ENCODE results near the gene ME2.
"Not testable (repeated sequence)": the region's sequence is repeated elsewhere in the genome, so short reads cannot be mapped to it uniquely, and the experiment has no call there.

Gene ME2

GRCh38 chr18:50848991-50849390, 29.9 kb upstream of the ME2 start:
- Mint-ChIP-seq H3K4me3 (no peak overlapping the region), H3K4me1 (no peaks in the 10 kb centered on the region), H3K27me3 (peaks cover 23% of the 10 kb centered on the region), H3K9me3 (no peaks in the 10 kb centered on the region), H3K27ac (ENCODE audit: low read depth) (no peak overlapping the region), H3K36me3 (ENCODE audit: insufficient read depth) (peaks cover 2% of the 10 kb centered on the region)
- DNase-seq (ENCODE audit: low spot score in 2 of 2), result no peak
- ATAC-seq (replicated peaks; ENCODE audit: extremely low read depth, poor library complexity, severe bottlenecking), result no peak

- DNase-seq (ENCODE audit: low spot score in 2 of 2), result no peak
- ATAC-seq (replicated peaks; ENCODE audit: extremely low read depth, poor library complexity, severe bottlenecking), result no peak
- Mint-ChIP-seq H3K4me3 (no peak overlapping the region), H3K27ac (ENCODE audit: low read depth) (no peak overlapping the region), H3K36me3 (ENCODE audit: insufficient read depth) (peaks cover 2% of the 10 kb centered on the region), H3K4me1 (no peaks in the 10 kb centered on the region), H3K9me3 (no peaks in the 10 kb centered on the region), H3K27me3 (peaks cover 28% of the 10 kb centered on the region)
These were observed 29.5 kb upstream of the ME2 start for GRCh38 chr18:50849419-50849821.

- Mint-ChIP-seq H3K27ac (ENCODE audit: low read depth) (no peak overlapping the region), H3K36me3 (ENCODE audit: insufficient read depth) (peaks cover 2% of the 10 kb centered on the region), H3K9me3 (no peaks in the 10 kb centered on the region), H3K4me1 (no peaks in the 10 kb centered on the region), H3K4me3 (no peak overlapping the region), H3K27me3 (peaks cover 29% of the 10 kb centered on the region)
- DNase-seq (ENCODE audit: low spot score in 2 of 2), result no peak
- ATAC-seq (replicated peaks; ENCODE audit: extremely low read depth, poor library complexity, severe bottlenecking), result no peak
These were observed 28.4 kb upstream of the ME2 start for GRCh38 chr18:50850307-50851065.

- ATAC-seq (replicated peaks; ENCODE audit: extremely low read depth, poor library complexity, severe bottlenecking) (no peak), DNase-seq (ENCODE audit: low spot score in 2 of 2) (no peak)
- Mint-ChIP-seq H3K27ac (ENCODE audit: low read depth) (no peak overlapping the region), H3K36me3 (ENCODE audit: insufficient read depth) (peaks cover 2% of the 10 kb centered on the region), H3K9me3 (no peaks in the 10 kb centered on the region), H3K4me1 (no peaks in the 10 kb centered on the region), H3K27me3 (peaks cover 23% of the 10 kb centered on the region), H3K4me3 (no peak overlapping the region)
These were observed 25.1 kb upstream of the ME2 start for GRCh38 chr18:50853863-50854271.

- ATAC-seq (replicated peaks; ENCODE audit: extremely low read depth, poor library complexity, severe bottlenecking) (no peak), DNase-seq (ENCODE audit: low spot score in 2 of 2) (no peak)
- Mint-ChIP-seq H3K36me3 (ENCODE audit: insufficient read depth) (peaks cover 2% of the 10 kb centered on the region), H3K27ac (ENCODE audit: low read depth) (no peak overlapping the region), H3K4me1 (no peaks in the 10 kb centered on the region), H3K9me3 (no peaks in the 10 kb centered on the region), H3K4me3 (no peak overlapping the region), H3K27me3 (peaks cover 33% of the 10 kb centered on the region)
These were observed 22.8 kb upstream of the ME2 start for GRCh38 chr18:50855976-50856757.

GRCh38 chr18:50857166-50857565, 21.8 kb upstream of the ME2 start:
- peaks cover 40% of the 10 kb centered on the region for H3K27me3 Mint-ChIP-seq
- not testable (repeated sequence) for H3K9me3 Mint-ChIP-seq; H3K4me3 Mint-ChIP-seq; H3K27ac Mint-ChIP-seq (ENCODE audit: low read depth); ATAC-seq (replicated peaks; ENCODE audit: extremely low read depth, poor library complexity, severe bottlenecking); H3K36me3 Mint-ChIP-seq (ENCODE audit: insufficient read depth); DNase-seq (ENCODE audit: low spot score in 2 of 2); H3K4me1 Mint-ChIP-seq

GRCh38 chr18:50857694-50858093, 21.2 kb upstream of the ME2 start:
- peaks cover 37% of the 10 kb centered on the region for H3K27me3 Mint-ChIP-seq
- H3K4me1 Mint-ChIP-seq, result no peaks in the 10 kb centered on the region
- DNase-seq (ENCODE audit: low spot score in 2 of 2) (no peak), ATAC-seq (replicated peaks; ENCODE audit: extremely low read depth, poor library complexity, severe bottlenecking) (no peak)
- H3K27ac Mint-ChIP-seq (ENCODE audit: low read depth), result no peak overlapping the region
- peaks cover 2% of the 10 kb centered on the region for H3K36me3 Mint-ChIP-seq (ENCODE audit: insufficient read depth)
- H3K9me3 Mint-ChIP-seq, result no peaks in the 10 kb centered on the region
- H3K4me3 Mint-ChIP-seq, result no peak overlapping the region

GRCh38 chr18:50859793-50860555, 18.9 kb upstream of the ME2 start:
- Mint-ChIP-seq H3K36me3 (ENCODE audit: insufficient read depth) (no peaks in the 10 kb centered on the region), H3K4me3 (no peak overlapping the region), H3K27ac (ENCODE audit: low read depth) (peak overlapping the region; percentile 10), H3K4me1 (no peaks in the 10 kb centered on the region), H3K27me3 (peaks cover 21% of the 10 kb centered on the region), H3K9me3 (no peaks in the 10 kb centered on the region)
- DNase-seq (ENCODE audit: low spot score in 2 of 2) (no peak), ATAC-seq (replicated peaks; ENCODE audit: extremely low read depth, poor library complexity, severe bottlenecking) (no peak)

- H3K9me3 Mint-ChIP-seq, result no peaks in the 10 kb centered on the region
- H3K27me3 Mint-ChIP-seq, result peaks cover 21% of the 10 kb centered on the region
- H3K4me3 Mint-ChIP-seq, result no peak overlapping the region
- H3K4me1 Mint-ChIP-seq, result no peaks in the 10 kb centered on the region
- no peak overlapping the region for H3K27ac Mint-ChIP-seq (ENCODE audit: low read depth)
- ATAC-seq (replicated peaks; ENCODE audit: extremely low read depth, poor library complexity, severe bottlenecking), result no peak
- H3K36me3 Mint-ChIP-seq (ENCODE audit: insufficient read depth), result no peaks in the 10 kb centered on the region
- no peak for DNase-seq (ENCODE audit: low spot score in 2 of 2)
These were observed 17.3 kb upstream of the ME2 start for GRCh38 chr18:50861617-50862016.

GRCh38 chr18:50862401-50862800, 16.5 kb upstream of the ME2 start:
- Mint-ChIP-seq H3K4me1 (no peaks in the 10 kb centered on the region), H3K27me3 (peaks cover 21% of the 10 kb centered on the region), H3K36me3 (ENCODE audit: insufficient read depth) (no peaks in the 10 kb centered on the region), H3K27ac (ENCODE audit: low read depth) (no peak overlapping the region), H3K9me3 (no peaks in the 10 kb centered on the region), H3K4me3 (no peak overlapping the region)
- DNase-seq (ENCODE audit: low spot score in 2 of 2) (no peak), ATAC-seq (replicated peaks; ENCODE audit: extremely low read depth, poor library complexity, severe bottlenecking) (no peak)

- no peaks in the 10 kb centered on the region for H3K4me1 Mint-ChIP-seq
- ATAC-seq (replicated peaks; ENCODE audit: extremely low read depth, poor library complexity, severe bottlenecking) (no peak), DNase-seq (ENCODE audit: low spot score in 2 of 2) (no peak)
- no peaks in the 10 kb centered on the region for H3K9me3 Mint-ChIP-seq
- no peak overlapping the region for H3K27ac Mint-ChIP-seq (ENCODE audit: low read depth)
- no peak overlapping the region for H3K4me3 Mint-ChIP-seq
- H3K36me3 Mint-ChIP-seq (ENCODE audit: insufficient read depth), result no peaks in the 10 kb centered on the region
- peaks cover 21% of the 10 kb centered on the region for H3K27me3 Mint-ChIP-seq
These were observed 15.0 kb upstream of the ME2 start for GRCh38 chr18:50863840-50864375.

- Mint-ChIP-seq H3K4me3 (no peak overlapping the region), H3K36me3 (ENCODE audit: insufficient read depth) (no peaks in the 10 kb centered on the region), H3K9me3 (no peaks in the 10 kb centered on the region), H3K27me3 (peaks cover 6% of the 10 kb centered on the region), H3K27ac (ENCODE audit: low read depth) (no peak overlapping the region), H3K4me1 (no peaks in the 10 kb centered on the region)
- DNase-seq (ENCODE audit: low spot score in 2 of 2), result no peak
- no peak for ATAC-seq (replicated peaks; ENCODE audit: extremely low read depth, poor library complexity, severe bottlenecking)
These were observed 12.2 kb upstream of the ME2 start for GRCh38 chr18:50866765-50867164.
